GM21723 (cell line): ENCODE measurements around the gene AQP12B.
"Not testable (repeated sequence)": the region's sequence is repeated elsewhere in the genome, so short reads cannot be mapped to it uniquely, and the experiment has no call there.

ENCODE experiments used
- ATAC-seq: cut with Tn5 transposase; IDR thresholded peaks from one replicate; pipeline ENCODE4 v1.9.1; 2021; ENCODE audit warnings: mild to moderate bottlenecking, moderate library complexity; ENCODE audit not compliant: unreplicated experiment

Gene AQP12B

GRCh38 chr2:240682431-240683224, at the start of gene AQP12B:
TSS of gene AQP12B (minus strand) at chr2:240682885. CDS start at chr2:240682837, 48 bp downstream.
- ATAC-seq: not testable (repeated sequence)

- no peak for ATAC-seq
These were observed 49.5 kb upstream of the AQP12B start for GRCh38 chr2:240732184-240732583.

GRCh38 chr2:240731178-240731545, 48.5 kb upstream of the AQP12B start:
- ATAC-seq: no peak

GRCh38 chr2:240730501-240731177, 48.0 kb upstream of the AQP12B start:
- ATAC-seq: no peak

- ATAC-seq: no peak
These were observed 46.1 kb upstream of the AQP12B start for GRCh38 chr2:240728827-240729226.

- no peak for ATAC-seq
These were observed 45.7 kb upstream of the AQP12B start for GRCh38 chr2:240728361-240728760.

- ATAC-seq: no peak
These were observed 45.2 kb upstream of the AQP12B start for GRCh38 chr2:240727913-240728312.

GRCh38 chr2:240727439-240727838, 44.8 kb upstream of the AQP12B start:
- no peak for ATAC-seq

GRCh38 chr2:240726876-240727275, 44.2 kb upstream of the AQP12B start:
- no peak for ATAC-seq

- no peak for ATAC-seq
These were observed 43.0 kb upstream of the AQP12B start for GRCh38 chr2:240725671-240726070.

GRCh38 chr2:240725266-240725665, 42.6 kb upstream of the AQP12B start:
- ATAC-seq: no peak

- no peak for ATAC-seq
These were observed 41.7 kb upstream of the AQP12B start for GRCh38 chr2:240724431-240724830.

GRCh38 chr2:240723851-240724250, 41.2 kb upstream of the AQP12B start:
- no peak for ATAC-seq

GRCh38 chr2:240722796-240723735, 40.4 kb upstream of the AQP12B start:
- ATAC-seq: no peak

- ATAC-seq: no peak
These were observed 39.7 kb upstream of the AQP12B start for GRCh38 chr2:240722376-240722775.

- ATAC-seq: no peak
These were observed 39.0 kb upstream of the AQP12B start for GRCh38 chr2:240721596-240722180.

GRCh38 chr2:240720686-240721595, 38.3 kb upstream of the AQP12B start:
- ATAC-seq: no peak

- ATAC-seq: no peak
These were observed 37.2 kb upstream of the AQP12B start for GRCh38 chr2:240719676-240720545.
